WI38 (cell line): ENCODE data around the gene SUN2.

Experiments used
- H3K4me3 ChIP-seq: 2 replicates; pipeline ENCODE4 v1.5.1; 2011; ENCODE audit warnings: low read depth, mild to moderate bottlenecking, control low read depth, low read length
- TF ChIP-seq, protein P1 (sequence below): IDR thresholded peaks from 2 replicates; pipeline ENCODE4 v1.5.1; 2012; ENCODE audit warnings: low read depth, mild to moderate bottlenecking, control low read depth, low read length

Gene SUN2

DNA sequence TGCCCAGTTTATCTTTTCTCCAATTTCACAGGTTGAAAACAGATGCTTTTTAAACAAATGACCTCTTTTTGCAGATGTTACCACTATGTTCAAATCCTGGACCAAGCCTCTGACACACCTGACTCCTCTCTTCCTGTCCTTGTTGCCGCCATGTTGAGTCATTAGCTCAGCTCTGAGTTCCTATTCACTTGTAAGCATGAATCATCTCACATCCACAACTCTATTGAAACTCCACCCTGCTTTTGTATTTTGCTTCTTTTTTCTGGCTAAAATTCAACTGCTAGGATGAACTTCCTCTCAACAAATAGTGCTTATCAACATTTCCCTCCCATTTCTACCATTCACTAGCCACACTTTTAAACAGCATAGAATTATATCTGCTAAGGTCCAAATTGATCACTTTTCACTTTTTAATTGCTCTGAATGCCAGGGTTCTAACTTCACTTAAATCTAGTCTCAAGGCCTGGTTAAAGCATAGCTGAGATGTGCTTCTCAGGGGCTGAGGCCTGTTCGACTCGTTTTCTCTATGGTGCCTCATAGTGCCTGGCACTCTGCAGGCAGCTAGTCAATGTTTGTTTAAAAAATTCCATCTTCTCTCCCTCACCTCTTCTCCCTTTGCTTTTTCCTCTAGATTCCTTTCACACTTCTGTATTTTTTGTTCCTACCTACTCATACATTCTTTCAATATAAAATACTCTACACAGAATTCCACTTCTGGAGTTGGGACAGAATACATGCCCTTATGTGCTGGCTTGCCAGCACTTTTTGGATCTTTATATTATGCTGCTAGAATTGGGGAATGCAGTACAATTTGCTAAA, 59.0 kb downstream of the SUN2 start:
- TF ChIP-seq, protein P1, sequence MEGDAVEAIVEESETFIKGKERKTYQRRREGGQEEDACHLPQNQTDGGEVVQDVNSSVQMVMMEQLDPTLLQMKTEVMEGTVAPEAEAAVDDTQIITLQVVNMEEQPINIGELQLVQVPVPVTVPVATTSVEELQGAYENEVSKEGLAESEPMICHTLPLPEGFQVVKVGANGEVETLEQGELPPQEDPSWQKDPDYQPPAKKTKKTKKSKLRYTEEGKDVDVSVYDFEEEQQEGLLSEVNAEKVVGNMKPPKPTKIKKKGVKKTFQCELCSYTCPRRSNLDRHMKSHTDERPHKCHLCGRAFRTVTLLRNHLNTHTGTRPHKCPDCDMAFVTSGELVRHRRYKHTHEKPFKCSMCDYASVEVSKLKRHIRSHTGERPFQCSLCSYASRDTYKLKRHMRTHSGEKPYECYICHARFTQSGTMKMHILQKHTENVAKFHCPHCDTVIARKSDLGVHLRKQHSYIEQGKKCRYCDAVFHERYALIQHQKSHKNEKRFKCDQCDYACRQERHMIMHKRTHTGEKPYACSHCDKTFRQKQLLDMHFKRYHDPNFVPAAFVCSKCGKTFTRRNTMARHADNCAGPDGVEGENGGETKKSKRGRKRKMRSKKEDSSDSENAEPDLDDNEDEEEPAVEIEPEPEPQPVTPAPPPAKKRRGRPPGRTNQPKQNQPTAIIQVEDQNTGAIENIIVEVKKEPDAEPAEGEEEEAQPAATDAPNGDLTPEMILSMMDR: no peak
- H3K4me3 ChIP-seq: 0 out of 2 replicates have a peak overlapping the region, but pooled peaks have one; percentile 13

DNA sequence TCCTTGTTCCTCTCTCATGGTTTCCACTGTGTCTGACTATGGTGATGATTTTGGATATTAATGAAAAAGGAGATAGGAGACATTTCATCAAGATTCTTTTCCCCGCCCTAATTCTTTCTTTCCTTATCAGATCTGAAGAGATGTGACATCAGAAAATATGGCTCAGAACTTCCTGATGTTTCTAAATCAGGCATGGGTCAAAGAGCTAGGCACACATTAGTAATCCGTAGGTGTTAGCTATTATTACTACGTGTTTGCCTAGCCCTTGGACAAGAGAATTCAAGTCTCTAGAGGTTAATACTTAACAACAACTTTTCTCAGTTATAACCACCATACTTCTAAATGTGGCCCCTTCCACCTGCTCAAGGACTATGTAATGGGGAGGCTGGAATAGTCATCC, 60.9 kb downstream of the SUN2 start:
- TF ChIP-seq, protein P1: no peak
- no peak overlapping the region for H3K4me3 ChIP-seq

DNA sequence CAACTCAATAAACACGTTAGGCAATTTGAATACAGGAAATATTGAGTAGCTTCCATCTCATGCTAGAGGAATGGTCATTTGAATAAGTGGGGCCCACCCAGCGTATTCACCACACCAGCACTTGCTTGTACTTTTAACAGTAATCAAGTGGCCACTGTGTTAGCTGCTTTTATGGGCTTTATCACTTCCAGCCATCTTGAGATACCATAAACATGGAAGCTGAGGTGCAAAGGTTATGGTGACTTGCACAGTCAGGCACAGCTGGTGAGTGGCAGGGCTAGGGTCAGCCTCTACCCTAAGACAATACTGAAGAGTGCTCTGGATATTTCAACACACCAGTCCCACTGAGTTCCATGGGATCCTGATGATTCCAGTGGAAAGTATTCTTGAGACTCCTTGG, 61.7 kb downstream of the SUN2 start:
- TF ChIP-seq, protein P1: no peak
- H3K4me3 ChIP-seq: no peak overlapping the region

DNA sequence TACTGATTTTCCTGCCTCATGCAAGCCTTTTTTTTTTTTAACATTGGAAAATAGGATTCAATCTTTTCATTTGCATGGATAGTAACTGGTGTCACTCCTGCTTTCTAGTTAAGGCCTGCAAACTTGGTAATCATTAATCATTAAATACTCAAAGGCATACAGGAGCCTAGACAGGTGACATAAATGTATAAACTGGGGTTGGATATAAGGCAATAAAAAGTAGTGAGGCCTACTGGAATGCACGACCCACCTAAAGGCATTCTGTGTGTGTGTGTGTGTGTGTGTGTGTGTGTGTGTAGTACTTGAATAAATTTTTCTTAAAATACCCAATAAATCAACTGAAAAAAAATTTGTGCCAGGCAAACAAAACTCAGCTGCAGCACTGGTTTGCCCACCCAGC, 66.1 kb downstream of the SUN2 start:
- TF ChIP-seq, protein P1: no peak
- H3K4me3 ChIP-seq: no peak overlapping the region

DNA sequence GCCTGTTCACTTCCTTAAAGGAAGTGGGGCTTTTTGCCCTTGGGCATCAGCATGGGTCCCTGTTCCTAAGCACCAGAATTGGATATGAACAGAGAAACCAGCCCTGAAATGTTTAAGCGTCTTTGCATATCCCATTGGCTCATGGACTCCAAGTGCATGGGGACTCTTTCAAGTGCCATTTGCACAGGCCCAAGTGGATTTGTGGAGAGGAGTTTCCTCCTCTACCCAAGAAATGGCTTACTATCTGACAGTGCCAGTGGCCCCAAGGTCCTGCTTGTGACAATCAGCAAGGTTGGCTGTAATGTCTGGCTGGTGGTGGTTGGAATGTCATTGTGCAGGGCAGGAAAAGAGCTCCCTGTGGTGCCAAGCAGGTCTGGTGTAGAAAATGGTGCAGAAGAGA, 70.0 kb downstream of the SUN2 start:
- no peak overlapping the region for H3K4me3 ChIP-seq
- TF ChIP-seq, protein P1: no peak

DNA sequence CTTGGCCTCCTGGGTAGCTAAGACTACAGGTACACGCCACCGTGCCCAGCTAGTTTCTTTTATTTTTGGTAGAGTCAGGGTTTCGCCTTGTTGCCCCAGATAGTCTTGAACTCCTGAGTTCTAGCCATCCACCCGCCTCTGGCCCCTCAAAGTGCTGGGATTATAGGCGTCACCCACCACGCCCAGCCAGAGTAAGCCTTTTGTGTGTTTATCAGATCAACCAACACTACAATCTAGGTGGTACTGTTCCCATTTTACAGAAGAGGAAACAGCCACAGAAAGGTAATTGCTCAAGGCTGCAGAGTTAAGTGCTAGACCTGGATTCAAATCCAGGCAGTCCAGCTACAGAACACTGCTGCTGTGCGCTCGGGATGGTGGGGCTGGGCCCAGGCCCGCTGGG, 70.9 kb downstream of the SUN2 start:
- TF ChIP-seq, protein P1: no peak
- H3K4me3 ChIP-seq: no peak overlapping the region
